HG02840 (cell line): ENCODE results near the gene CYFIP2.

Experiments
- ATAC-seq: cut with Tn5 transposase; IDR thresholded peaks from one replicate; pipeline ENCODE4 v1.9.1; 2021; ENCODE audit warnings: mild to moderate bottlenecking, moderate library complexity, moderate number of reproducible peaks; ENCODE audit not compliant: unreplicated experiment, low FRiP score

CYFIP2 gene

GRCh38 chr5:157312492-157312891, 46.6 kb downstream of the CYFIP2 start:
- ATAC-seq = peak; percentile 71

DNA sequence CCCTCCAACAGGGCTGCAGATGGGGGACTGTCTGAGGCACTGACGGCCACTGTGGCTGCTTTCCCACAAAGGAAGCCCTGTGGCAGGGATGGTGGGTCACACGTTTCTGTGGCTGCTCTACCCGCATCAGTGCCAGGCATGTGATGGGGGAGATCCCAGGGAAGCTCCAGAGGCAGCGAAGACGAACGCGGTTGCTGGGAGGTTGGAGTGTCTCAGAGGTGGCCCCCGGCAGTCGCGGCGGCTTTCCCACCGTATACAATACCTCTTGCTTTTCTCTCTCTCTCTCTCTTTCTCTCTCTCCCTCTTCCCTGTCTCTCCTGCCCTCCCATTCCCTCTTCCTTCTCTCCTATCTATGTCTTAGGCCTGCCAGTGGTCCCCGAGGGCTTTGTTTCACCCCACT, 56.7 kb downstream of the CYFIP2 start:
- ATAC-seq = no peak

DNA sequence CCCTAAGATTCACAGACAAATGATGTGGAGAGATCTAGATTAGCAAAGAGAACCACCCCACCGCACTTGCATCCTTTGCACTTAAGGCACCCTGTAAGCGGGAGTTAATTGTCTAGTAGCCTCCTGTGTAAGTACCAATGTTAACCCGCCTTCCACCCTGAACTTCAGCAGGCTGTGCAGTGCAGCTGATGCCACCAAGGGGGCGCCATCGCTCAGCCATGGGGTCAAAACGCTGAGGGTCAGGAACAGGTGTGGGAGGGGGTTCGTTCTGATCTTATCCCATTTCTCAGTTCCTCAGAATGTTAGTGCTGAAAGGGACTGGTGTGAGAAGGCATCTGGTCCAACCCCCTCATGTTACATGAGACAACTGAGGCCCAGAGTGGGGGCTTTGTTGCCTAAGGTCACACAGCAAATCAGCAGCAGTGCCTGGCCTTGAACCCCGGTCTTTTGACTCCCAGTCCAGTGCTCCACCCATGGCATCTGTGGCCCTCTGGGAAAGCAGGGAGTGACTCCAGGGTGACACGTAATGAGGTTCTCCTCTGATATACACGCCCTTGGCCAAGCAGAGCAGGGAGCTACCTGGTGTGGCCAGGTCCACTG, 57.3 kb downstream of the CYFIP2 start:
- no peak for ATAC-seq

GRCh38 chr5:157324237-157324636, 58.3 kb downstream of the CYFIP2 start:
- no peak for ATAC-seq

- ATAC-seq = no peak
Observed at GRCh38 chr5:157326440-157327005, 60.6 kb downstream of the CYFIP2 start.

DNA sequence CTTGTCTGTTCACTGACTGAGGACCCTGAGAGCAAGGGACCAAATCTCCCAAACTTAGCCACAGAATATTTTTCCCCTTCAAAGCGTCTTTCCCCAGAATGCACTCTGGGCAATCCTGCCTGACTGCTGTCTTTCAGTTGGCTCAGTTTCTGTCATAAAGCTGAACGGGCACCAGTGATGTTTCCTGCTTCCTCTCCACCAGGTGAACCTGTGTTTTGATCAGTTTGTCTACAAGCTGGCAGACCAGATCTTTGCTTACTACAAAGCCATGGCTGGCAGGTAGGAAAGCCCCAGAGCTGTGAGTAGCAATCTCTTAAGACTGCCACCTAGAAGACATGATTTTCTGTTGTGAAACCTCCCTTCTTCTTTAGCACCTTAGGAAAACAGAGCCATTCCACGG, 61.8 kb downstream of the CYFIP2 start:
- ATAC-seq = no peak

DNA sequence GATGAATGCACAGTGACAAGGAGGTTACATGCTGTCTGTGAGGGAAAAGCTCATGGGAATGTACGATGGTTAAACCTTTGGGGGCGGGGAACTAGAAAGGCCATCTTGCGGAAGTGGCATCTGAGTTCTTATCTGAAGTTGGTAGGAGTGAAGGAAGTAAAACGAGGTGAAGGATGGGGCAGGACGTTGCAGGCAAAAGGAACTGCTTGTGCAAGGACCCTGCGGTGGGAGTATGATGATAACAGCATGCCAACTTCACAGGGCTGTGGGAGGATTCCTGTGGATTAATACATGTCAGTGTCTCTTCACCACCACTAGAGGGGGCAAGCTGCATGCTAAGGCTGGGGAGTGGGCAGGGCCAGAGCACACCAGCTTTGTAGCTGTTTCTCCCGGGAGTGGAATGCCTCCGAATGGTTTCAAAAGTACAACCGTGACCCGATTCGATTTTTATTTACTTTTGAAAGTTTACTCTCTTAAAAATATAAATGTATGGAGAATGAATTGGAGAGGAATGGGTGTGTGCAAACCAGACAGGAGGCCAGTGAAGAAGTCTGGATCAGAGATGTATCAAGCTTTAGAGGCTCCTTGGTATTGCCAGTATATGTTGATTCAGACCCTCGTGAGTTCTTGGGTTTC, 62.5 kb downstream of the CYFIP2 start:
- ATAC-seq = peak; percentile 85

DNA sequence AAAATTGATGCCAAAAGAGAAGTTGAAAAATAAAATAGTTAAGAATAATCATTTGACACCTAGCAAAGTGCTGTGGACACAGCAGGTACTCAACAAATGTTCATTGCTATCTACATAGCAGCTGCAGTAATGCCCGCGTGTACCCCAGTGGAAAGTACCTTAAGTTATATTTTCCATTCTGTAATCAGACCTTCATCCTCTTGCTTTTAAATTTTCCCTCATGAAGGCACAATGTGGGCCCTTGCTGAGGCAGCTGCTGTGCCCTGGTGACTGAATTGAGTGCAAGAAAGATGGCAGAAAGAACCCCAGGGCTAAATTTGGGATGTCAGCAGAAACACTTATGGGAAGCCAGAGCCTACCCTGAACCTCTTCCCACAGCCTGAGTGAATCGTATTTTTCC, 65.9 kb downstream of the CYFIP2 start:
- ATAC-seq = no peak

- ATAC-seq = no peak
Observed at GRCh38 chr5:157335534-157336422, 69.9 kb downstream of the CYFIP2 start.

- no peak for ATAC-seq
Observed at GRCh38 chr5:157336423-157336744, 70.5 kb downstream of the CYFIP2 start.

GRCh38 chr5:157339409-157339808, 73.5 kb downstream of the CYFIP2 start:
- no peak for ATAC-seq

GRCh38 chr5:157342822-157343402, 77.0 kb downstream of the CYFIP2 start:
- ATAC-seq = no peak

GRCh38 chr5:157343842-157344790, 78.2 kb downstream of the CYFIP2 start:
- ATAC-seq = no peak

DNA sequence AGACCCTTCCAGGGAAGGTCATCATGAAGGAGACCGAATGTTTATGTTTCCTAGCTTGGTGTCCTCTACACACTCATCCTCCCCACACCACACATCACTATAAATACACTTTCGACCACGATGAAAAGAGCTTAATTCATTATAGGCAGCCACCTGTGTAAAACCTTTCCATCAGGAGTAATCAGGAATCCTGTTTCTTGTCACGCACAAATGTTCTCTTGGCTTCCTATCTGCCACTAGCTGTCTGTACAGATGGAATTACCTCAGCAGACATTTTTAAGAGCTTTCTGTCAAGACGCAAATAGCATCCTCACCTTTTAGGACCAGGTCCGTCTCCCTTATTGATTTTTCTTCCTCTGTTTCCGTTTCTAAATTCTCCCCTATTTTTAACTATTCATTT, 79.1 kb downstream of the CYFIP2 start:
- no peak for ATAC-seq

DNA sequence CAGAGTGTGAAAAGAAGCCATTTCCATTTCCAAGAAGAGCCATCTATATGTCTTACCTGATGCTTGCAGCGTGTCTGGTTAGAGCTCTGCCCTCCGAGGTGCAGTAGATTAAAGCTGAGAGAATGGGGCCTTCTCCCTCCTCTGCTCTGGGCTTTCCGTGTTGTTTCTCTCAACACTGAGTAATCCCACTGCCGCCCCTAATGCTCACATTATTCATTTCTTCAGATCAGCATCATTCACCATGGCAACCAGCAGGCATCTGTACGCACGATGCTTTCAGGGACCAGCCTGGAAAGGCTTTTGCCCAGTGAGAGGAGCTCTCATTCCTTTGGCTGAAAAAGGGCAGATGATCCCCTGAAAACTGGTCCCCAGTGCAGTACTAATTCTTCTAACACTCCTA, 79.6 kb downstream of the CYFIP2 start:
- no peak for ATAC-seq

- no peak for ATAC-seq
Observed at GRCh38 chr5:157347301-157348048, 81.6 kb downstream of the CYFIP2 start.

GRCh38 chr5:157348049-157348400, 82.1 kb downstream of the CYFIP2 start:
- no peak for ATAC-seq

GRCh38 chr5:157350939-157351801, 85.2 kb downstream of the CYFIP2 start:
- ATAC-seq = no peak

GRCh38 chr5:157351802-157352092, 85.8 kb downstream of the CYFIP2 start:
- ATAC-seq = no peak
